ENCODE results near the gene RAD51B. TPM values are rescaled to one million over a fixed set of nuclear protein-coding genes. Genes with fewer than 3 reads are reported as not detected.

Gene RAD51B
- total RNA-seq, 1 experiment from 2014 or later = 8.5 TPM

GRCh38 chr14:68518166-68518565 lies 698.6 kb downstream of the RAD51B start:
- no peak for ATAC-seq
- H3K27ac ChIP-seq (ENCODE audit: low read length) = no peak overlapping the region
- H3K4me3 ChIP-seq (ENCODE audit: low read depth in 2 of 2, low read length in 2 of 2) = no peak overlapping the region
- H3K36me3 ChIP-seq (ENCODE audit: control insufficient read depth, insufficient read depth, low read length) = no peaks in the 10 kb centered on the region
- BruUV-seq (replicated peaks) = no TSS peak
- H3K4me1 ChIP-seq (ENCODE audit: control insufficient read depth, insufficient read depth, low read length) = no peaks in the 10 kb centered on the region
- no peak for DNase-seq (ENCODE audit: low read depth, low spot score)
- no peaks in the 10 kb centered on the region for H3K27me3 ChIP-seq (ENCODE audit: control insufficient read depth, insufficient read depth, low read length)
- intact Hi-C loops (cut with micrococcal nuclease; ENCODE audit: unreplicated experiment) = no loop called here
- no peaks in the 10 kb centered on the region for H3K9me3 ChIP-seq (ENCODE audit: control insufficient read depth, insufficient read depth, low read depth, low read length)
- TF ChIP-seq CTCF (IDR thresholded peaks at IDR 0.05) (no peak), REST (IDR thresholded peaks at IDR 0.05; ENCODE audit: insufficient read depth in 1 of 2, low read depth in 2 of 2, low read length in 1 of 2) (no peak), TCF7L2 (IDR thresholded peaks at IDR 0.05; ENCODE audit: low read depth, low read length) (no peak), POLR2AphosphoS5 (IDR thresholded peaks at IDR 0.05; ENCODE audit: low read depth, low read length) (no peak), SIN3A (IDR thresholded peaks at IDR 0.05; ENCODE audit: borderline replicate concordance, insufficient read depth, low read depth, low read length) (no peak)
- CTCF ChIA-PET = interaction anchor here (0.7 kb wide), 1 partner anchor 1061 kb away, joined by 3 read pairs; no protein-coding TSS in a partner anchor
- POLR2A ChIA-PET = no interaction called here
- in situ Hi-C loops (cut with HindIII; ENCODE audit: low pct_unique_long_range_greater_than_20kb, low sequenced_read_pairs) = no loop called here

- in situ Hi-C loops (cut with HindIII; ENCODE audit: low pct_unique_long_range_greater_than_20kb, low sequenced_read_pairs) (no loop called here), intact Hi-C loops (cut with micrococcal nuclease; ENCODE audit: unreplicated experiment) (no loop called here)
- no peak overlapping the region for H3K4me3 ChIP-seq (ENCODE audit: low read depth in 2 of 2, low read length in 2 of 2)
- TF ChIP-seq SIN3A (IDR thresholded peaks at IDR 0.05; ENCODE audit: borderline replicate concordance, insufficient read depth, low read depth, low read length) (no peak), CTCF (IDR thresholded peaks at IDR 0.05) (no peak), TCF7L2 (IDR thresholded peaks at IDR 0.05; ENCODE audit: low read depth, low read length) (no peak), POLR2AphosphoS5 (IDR thresholded peaks at IDR 0.05; ENCODE audit: low read depth, low read length) (no peak), REST (IDR thresholded peaks at IDR 0.05; ENCODE audit: insufficient read depth in 1 of 2, low read depth in 2 of 2, low read length in 1 of 2) (no peak)
- no TSS peak for BruUV-seq (replicated peaks)
- no peaks in the 10 kb centered on the region for H3K9me3 ChIP-seq (ENCODE audit: control insufficient read depth, insufficient read depth, low read depth, low read length)
- ChIA-PET POLR2A (no interaction called here), CTCF (no interaction called here)
- no peak overlapping the region for H3K27ac ChIP-seq (ENCODE audit: low read length)
- ATAC-seq (no peak), DNase-seq (ENCODE audit: low read depth, low spot score) (no peak)
- H3K27me3 ChIP-seq (ENCODE audit: control insufficient read depth, insufficient read depth, low read length) = no peaks in the 10 kb centered on the region
- H3K36me3 ChIP-seq (ENCODE audit: control insufficient read depth, insufficient read depth, low read length) = no peaks in the 10 kb centered on the region
- H3K4me1 ChIP-seq (ENCODE audit: control insufficient read depth, insufficient read depth, low read length) = no peaks in the 10 kb centered on the region
Observed at GRCh38 chr14:68518761-68519670, 699.4 kb downstream of the RAD51B start.
